ENCODE measurements around the gene TOPBP1.
"Not testable (repeated sequence)": the region's sequence is repeated elsewhere in the genome, so short reads cannot be mapped to it uniquely, and the experiment has no call there.

The TOPBP1 gene

DNA sequence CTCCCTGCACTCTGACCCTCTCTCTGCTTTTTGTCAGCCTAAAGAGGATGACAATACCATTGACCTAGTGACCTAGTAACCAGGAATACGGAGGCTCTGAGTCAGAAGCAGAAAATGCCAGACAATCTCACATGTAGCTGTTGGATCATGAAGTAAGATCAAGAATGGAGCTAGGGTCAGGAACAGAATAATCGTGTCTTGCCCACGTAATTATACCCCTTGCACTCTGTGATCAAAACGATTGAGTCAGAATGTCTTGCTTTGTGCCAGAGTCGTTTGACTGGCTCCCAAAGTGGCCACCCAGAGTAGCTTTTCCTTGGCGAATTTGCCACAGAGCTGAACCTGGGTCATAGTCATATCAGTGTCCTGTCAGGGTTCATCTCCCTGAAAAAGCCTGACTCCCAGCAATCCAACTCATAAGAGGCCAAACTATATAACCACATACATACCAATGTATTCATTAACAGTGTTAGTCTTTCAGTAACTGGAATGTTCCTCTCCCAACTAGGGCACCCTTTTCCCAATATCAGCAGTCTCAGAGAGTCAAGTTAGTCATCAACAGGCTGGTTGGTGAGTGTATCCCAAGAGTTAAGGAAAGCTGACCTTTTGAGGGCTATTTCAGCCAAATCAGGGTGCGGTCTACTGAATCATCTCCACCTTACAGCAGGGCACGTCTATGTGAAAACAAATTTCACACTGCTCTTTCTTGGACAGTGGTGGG is 93.3 kb downstream of the TOPBP1 start:
- no peak for DNase-seq

DNA sequence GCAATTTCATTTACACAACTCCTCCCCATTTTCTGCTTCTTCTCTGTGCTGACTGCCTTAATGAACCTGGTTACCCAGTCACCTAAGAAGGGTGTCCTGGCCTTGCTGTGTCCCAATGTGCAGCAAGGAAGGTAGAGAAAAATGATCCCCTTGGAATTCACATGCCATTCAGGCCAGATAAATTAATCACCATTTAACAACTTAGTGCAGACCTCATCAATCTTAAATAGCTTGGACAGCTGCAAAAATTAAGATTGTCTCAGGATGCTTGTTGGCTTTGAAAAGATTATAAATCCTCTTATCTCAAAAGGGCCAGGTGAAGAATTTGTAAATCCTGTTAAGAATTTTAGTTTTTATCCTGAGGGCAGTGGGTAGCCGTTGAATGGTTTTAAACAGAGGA is 97.9 kb downstream of the TOPBP1 start:
- no peak for DNase-seq

DNA sequence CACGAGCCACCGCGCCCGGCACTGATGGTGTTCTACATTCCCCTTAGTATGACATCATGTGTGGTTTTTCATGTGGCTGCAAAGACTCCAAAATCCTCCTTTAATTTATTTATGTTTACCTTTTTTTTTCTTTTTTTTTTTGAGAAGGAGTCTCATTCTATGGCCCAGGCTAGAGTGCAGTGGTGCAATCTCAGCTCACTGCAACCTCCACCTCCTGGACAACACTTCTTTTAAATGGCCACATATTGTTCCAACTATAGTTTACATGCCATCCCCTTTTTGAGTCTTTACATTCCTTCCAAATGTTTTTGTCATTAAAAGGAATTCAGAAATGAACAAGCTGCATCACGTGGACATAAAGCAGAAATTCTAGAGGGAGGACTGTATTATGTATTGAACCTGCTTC is 98.6 kb downstream of the TOPBP1 start:
- DNase-seq = no peak

DNA sequence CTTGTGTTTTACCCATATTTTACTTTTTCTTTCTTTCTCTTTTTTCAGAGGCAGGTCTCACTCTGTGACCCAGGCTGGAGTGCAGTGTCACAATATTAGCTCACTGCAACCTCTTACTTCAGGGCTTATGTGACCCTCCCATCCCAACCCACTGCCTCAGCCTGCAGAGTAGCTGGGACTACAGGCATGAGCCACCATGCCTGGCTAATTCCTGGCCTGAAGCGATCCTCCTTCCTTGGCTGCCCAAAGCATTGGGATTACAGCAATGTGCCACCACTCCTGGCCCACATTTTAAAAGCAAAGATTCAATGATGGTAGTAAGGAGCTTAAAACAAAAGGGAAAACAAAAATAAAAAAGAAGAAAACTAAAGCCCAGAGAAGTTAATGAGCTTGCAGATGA is 99.4 kb downstream of the TOPBP1 start:
- DNase-seq = no peak

DNA sequence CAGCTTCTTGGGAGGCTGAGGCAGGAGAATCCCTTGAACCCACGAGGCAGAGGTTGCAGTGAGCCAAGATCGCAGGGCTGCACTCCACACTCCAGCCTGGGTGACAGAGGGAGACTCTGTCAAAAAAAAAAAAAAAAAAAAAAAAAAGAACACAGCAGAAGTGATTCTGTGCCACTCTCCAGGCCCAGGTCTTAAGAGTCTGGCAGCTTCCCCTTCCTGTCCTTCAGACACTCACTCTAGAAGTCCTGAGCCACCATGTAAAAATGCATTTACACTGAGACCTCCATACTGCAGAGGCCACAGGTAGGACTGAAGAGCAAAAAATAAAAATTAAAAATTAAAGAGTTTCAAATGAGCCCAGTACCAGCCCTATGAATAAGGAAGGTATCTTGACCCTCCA is 100.1 kb downstream of the TOPBP1 start:
- no peak for DNase-seq

DNA sequence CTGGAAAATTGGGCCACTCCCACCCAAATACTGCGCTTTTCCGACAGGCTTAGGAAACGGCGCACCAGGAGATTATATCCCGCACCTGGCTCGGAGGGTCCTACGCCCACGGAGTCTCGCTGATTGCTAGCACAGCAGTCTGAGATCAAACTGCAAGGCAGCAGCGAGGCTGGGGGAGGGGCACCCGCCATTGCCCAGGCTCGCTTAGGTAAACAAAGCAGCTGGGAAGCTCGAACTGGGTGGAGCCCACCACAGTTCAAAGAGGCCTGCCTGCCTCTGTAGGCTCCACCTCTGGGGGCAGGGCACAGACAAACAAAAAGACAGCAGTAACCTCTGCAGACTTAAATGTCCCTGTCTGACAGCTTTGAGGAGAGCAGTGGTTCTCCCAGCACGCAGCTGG is 110.2 kb downstream of the TOPBP1 start:
- not testable (repeated sequence) for DNase-seq
